Breast epithelium (tissue), 3 donors: ENCODE results near the gene SLC50A1.

ENCODE experiments used
- CTCF ChIP-seq, 3 donors: fragments of 450-650 bp; IDR thresholded peaks; one replicate each; pipeline ENCODE4 v1.5.1; 2016 to 2017; ENCODE audit warnings: antibody characterized with exemption in 3 of 3, mild to moderate bottlenecking in 3 of 3, moderate library complexity in 3 of 3
- POLR2AphosphoS5 ChIP-seq, 3 donors: sonication (generic); formaldehyde crosslinking; IDR thresholded peaks; one replicate each; pipeline ENCODE4 v1.6.1; 2017; ENCODE audit warnings: antibody characterized with exemption in 3 of 3

GRCh38 chr1:155127105-155127966 is 8.3 kb upstream of the SLC50A1 start, which contains the start of gene EFNA1:
- no peak for TF ChIP-seq CTCF (IDR thresholded peaks at IDR 0.05)
- peak; percentile 50 to 78 (median 73) for TF ChIP-seq POLR2AphosphoS5 (IDR thresholded peaks at IDR 0.05)
